GM19043 (cell line): Measurements from ENCODE around the gene DNAH11.
"Not testable (repeated sequence)": the region's sequence is repeated elsewhere in the genome, so short reads cannot be mapped to it uniquely, and the experiment has no call there.

ENCODE experiments used
- ATAC-seq: cut with Tn5 transposase; IDR thresholded peaks from one replicate; pipeline ENCODE4 v1.9.1; 2021; ENCODE audit warnings: low read depth; ENCODE audit not compliant: unreplicated experiment

Gene DNAH11

GRCh38 chr7:21706131-21706530 lies 163.3 kb downstream of the DNAH11 start:
- ATAC-seq: no peak

- ATAC-seq: no peak
Observed at GRCh38 chr7:21707566-21707965, 164.7 kb downstream of the DNAH11 start.

GRCh38 chr7:21708096-21708495 lies 165.3 kb downstream of the DNAH11 start:
- ATAC-seq: no peak

- no peak for ATAC-seq
Observed at GRCh38 chr7:21717323-21717722, 174.5 kb downstream of the DNAH11 start.

- no peak for ATAC-seq
Observed at GRCh38 chr7:21718391-21718790, 175.6 kb downstream of the DNAH11 start.

- no peak for ATAC-seq
Observed at GRCh38 chr7:21719846-21720245, 177.0 kb downstream of the DNAH11 start.

GRCh38 chr7:21722371-21722770 lies 179.5 kb downstream of the DNAH11 start:
- ATAC-seq: no peak

GRCh38 chr7:21724562-21724961 lies 181.7 kb downstream of the DNAH11 start:
- ATAC-seq: no peak

GRCh38 chr7:21730399-21730798 lies 187.6 kb downstream of the DNAH11 start:
- no peak for ATAC-seq

- ATAC-seq: no peak
Observed at GRCh38 chr7:21731977-21732376, 189.1 kb downstream of the DNAH11 start.

GRCh38 chr7:21732956-21733355 lies 190.1 kb downstream of the DNAH11 start:
- ATAC-seq: not testable (repeated sequence)

GRCh38 chr7:21733837-21734236 lies 191.0 kb downstream of the DNAH11 start:
- no peak for ATAC-seq

- ATAC-seq: no peak
Observed at GRCh38 chr7:21743493-21743892, 200.7 kb downstream of the DNAH11 start.

- no peak for ATAC-seq
Observed at GRCh38 chr7:21746949-21747348, 204.1 kb downstream of the DNAH11 start.

- ATAC-seq: no peak
Observed at GRCh38 chr7:21747806-21748205, 205.0 kb downstream of the DNAH11 start.

- no peak for ATAC-seq
Observed at GRCh38 chr7:21749378-21749777, 206.5 kb downstream of the DNAH11 start.

- ATAC-seq: no peak
Observed at GRCh38 chr7:21753071-21753470, 210.2 kb downstream of the DNAH11 start.

GRCh38 chr7:21754963-21755362 lies 212.1 kb downstream of the DNAH11 start:
- no peak for ATAC-seq

GRCh38 chr7:21757537-21758282 lies 214.9 kb downstream of the DNAH11 start:
- no peak for ATAC-seq

GRCh38 chr7:21758286-21758685 lies 215.4 kb downstream of the DNAH11 start:
- no peak for ATAC-seq

GRCh38 chr7:21762469-21762868 lies 219.6 kb downstream of the DNAH11 start:
- no peak for ATAC-seq

- ATAC-seq: no peak
Observed at GRCh38 chr7:21763818-21764217, 221.0 kb downstream of the DNAH11 start.

GRCh38 chr7:21766218-21766617 lies 223.4 kb downstream of the DNAH11 start:
- ATAC-seq: no peak
